GM19324 (cell line): ENCODE results near the gene TSPEAR.
"Not testable (repeated sequence)": the region's sequence is repeated elsewhere in the genome, so short reads cannot be mapped to it uniquely, and the experiment has no call there.

Experiments
- ATAC-seq: cut with Tn5 transposase; IDR thresholded peaks from one replicate; pipeline ENCODE4 v1.9.1; 2021; ENCODE audit warnings: mild to moderate bottlenecking, moderate library complexity; ENCODE audit not compliant: unreplicated experiment, low FRiP score

TSPEAR gene

GRCh38 chr21:44513389-44514217 lies 197.8 kb downstream of the TSPEAR start:
- ATAC-seq: no peak

- ATAC-seq: no peak
Measured at GRCh38 chr21:44512496-44513388, 198.6 kb downstream of the TSPEAR start.

- no peak for ATAC-seq
Measured at GRCh38 chr21:44511938-44512275, 199.5 kb downstream of the TSPEAR start.

DNA sequence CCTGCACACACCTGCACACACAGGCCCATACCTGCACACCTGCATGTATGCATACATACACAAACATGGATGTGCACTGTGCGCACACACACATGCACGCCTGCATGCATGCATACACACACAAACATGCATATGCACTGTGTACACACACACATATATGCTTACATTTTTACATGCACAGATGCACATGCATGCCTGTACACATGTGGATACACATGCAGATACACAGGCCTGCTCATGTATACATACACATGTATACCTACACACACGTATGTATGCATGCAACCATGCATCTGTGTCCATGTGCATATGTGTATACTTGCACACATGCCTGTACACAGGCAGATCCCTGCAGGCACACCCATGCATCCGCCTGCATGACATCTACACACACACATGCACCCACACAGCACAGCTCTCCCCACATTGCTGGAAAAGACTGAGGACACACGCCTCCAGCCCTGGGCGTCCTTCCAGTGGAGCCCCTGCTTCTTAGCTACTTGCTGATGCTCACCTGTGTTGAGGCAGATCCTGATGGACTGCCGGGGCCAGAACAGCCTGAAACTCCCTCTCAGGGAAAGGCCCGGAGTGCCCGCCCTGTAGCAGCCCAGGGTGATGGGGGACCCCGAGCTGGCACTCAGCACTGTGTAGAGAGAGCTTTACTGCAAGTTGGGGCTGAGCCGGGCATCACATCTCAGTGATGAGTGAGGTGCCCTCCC lies 200.0 kb downstream of the TSPEAR start:
- ATAC-seq: no peak

DNA sequence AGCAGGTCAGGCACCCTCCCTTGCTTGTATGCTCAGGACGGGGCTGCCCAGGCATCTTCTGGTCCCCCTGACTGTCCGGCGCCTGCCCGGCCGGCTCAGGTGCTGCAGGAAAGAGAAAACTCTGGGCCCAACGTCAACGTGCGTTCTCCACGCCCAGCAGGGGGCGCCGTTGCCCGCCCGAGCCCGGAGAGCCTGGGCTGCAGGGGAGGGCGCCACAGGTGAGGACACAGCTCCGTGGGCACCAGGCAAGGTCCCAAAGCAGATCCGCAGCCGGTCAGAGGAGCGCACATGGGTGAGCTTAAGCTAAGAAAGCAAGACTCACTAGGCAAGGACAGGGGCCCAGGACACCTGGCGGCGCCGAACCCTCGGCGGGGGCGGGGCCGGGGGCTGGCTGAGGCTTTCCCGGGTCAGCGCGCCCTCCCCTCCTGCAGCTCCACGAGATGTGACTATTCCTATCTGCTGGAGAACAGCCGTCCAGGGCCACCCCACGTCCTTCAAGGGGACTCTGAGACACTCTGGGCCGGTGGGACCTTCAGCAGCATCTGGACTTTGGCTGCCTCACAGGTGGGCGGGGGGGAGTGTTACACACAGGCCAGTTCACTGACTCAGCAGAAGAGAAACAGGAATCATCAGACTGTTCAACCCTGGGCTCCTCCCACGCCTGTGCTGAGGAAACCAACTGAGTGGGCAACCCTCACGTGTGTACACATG lies 200.7 kb downstream of the TSPEAR start:
- ATAC-seq: no peak

DNA sequence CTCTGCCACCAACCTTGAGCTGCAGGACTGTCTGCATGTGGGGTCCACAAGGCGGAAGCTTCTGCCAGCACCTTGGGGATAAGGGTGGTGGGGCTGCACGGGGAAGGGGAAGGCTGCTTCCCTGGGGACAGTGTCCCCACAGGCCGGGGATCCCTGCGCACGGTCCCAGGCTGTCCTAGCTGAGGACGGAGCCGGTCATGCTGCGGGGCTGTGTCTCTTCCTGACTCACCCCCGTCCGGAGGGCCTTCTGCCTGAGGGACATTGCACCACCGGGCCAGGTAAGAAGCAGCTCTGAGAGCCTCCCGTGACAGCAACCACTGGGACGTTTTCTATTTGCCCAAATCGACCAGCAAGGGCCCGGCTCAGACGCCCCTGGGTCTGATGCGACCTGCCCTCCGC lies 201.3 kb downstream of the TSPEAR start:
- ATAC-seq: no peak

DNA sequence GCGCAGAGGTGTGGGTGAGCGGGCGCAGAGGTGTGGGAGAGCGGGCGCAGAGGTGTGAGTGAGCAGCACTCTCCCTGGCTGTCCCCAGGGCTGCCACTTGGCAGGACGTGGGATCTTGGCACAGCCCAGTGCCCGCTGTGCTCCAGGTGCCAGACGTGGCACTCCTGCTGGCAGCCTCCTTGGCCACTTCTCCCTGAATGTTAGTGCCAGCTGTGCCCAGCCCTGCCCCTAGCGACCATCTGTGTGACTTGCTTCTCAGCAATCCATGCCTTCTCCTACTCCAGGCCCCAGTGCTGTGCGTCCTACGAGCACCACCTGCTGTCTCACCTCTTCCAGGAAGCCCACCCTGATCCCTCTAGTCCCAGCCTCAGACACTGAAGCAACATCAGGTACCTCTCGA lies 201.8 kb downstream of the TSPEAR start:
- no peak for ATAC-seq

GRCh38 chr21:44508711-44509445 lies 202.5 kb downstream of the TSPEAR start:
- ATAC-seq: no peak

- no peak for ATAC-seq
Measured at GRCh38 chr21:44508426-44508710, 203.0 kb downstream of the TSPEAR start.

- ATAC-seq: no peak
Measured at GRCh38 chr21:44507673-44508425, 203.5 kb downstream of the TSPEAR start.

DNA sequence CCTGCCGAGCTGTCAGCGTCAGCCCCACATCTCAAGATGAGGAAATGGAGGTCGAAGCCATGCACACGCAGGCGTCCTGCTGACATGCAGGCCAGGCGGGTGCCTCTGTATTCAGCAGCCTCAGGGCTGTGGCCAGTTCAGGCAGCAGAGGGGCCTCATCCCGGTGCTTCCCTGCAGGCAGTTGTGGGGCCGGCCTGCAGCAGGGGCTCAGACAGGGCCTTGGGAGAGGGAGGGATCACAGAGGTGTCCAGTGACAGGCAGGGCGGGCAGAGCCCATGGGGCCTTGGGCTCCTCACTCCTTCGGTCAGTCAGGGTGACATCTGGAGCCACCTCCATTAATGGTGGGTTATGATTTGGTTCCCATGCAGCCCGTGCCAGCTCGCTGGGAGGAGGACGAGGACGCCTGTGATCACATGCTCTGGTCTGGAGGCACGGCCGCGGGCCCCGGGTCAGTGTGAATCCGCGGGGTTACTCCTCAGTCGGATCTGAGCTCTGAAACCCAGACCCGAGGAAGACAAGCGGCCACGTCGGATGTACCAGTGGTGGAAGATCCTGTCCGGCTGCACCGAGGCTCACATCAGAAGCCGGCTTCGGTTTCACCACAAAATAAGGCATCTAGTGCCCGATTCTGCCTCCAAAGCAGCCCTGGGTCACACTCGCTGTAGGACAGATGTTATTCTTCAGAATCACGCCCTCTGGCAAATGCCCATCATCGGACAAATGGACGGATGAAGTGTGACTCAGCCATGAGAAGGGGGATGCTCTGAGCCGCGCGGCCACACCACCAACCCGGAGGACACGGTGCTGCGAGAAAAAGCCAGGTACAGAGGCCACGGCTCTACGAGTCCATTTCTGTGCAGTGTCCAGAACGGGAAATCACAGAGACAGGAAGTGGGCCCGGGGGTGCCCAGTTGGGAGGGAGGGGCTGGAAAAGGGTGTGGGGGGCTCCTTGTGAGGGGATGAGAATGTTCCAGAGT lies 204.8 kb downstream of the TSPEAR start:
- ATAC-seq: no peak

DNA sequence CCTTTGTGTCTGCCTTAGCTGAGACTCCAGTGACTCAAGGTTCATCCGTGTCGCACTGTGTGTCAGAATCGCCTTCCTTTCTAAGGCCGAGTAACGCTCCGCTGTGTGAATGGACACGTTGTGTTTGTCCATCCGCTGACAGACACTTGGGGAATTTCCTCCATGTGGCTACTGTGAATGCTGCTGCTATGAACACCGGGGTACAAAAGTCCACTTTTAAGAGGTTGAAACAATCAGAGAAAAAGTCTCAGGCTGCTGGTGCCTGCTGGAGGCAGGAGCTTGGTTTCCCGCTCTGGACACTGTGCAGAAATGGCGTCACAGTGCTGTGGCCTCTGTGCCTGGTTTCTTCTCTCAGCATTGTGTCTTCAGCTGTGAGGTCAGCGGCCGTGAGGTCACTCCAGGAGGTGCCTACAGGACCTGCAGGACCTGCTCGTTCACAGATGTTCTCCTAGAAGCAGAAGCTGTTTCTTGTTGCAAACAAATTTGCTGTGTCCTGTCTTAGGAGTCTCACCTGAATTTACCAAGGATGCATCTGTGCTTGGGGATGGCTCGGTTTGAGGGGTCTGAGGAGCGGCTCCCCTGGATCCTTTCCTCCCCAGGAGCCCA lies 205.6 kb downstream of the TSPEAR start:
- no peak for ATAC-seq

- no peak for ATAC-seq
Measured at GRCh38 chr21:44503901-44504399, 207.4 kb downstream of the TSPEAR start.

DNA sequence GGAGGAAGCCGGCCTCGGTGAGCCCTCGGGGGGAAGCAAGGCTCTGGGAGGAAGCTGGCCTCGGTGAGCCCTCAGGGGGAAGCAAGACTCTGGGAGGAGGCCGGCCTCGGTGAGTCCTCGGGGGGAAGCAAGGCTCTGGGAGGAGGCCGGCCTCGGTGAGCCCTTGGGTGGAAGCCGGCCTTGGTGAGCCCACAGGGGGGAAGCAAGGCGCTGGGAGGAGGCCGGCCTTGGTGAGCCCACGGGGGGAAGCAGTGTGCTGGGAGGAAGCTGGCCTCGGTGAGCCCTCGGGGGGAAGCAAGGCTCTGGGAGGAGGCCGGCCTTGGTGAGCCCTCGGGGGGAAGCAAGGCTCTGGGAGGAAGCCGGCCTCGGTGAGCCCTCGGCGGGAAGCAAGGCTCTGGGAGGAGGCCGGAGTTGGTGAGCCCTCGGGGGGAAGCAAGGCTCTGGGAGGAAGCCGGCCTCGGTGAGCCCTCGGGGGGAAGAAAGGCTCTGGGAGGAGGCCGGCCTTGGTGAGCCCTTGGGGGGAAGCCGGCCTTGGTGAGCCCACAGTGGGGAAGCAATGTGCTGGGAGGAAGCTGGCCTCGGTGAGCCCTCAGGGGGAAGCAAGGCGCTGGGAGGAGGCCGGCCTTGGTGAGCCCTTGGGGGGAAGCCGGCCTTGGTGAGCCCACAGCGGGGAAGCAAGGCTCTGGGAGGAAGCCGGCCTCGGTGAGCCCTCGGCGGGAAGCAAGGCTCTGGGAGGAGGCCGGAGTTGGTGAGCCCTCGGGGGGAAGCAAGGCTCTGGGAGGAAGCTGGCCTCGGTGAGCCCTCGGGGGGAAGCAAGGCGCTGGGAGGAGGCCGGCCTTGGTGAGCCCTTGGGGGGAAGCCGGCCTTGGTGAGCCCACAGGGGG lies 208.1 kb downstream of the TSPEAR start:
- not testable (repeated sequence) for ATAC-seq

DNA sequence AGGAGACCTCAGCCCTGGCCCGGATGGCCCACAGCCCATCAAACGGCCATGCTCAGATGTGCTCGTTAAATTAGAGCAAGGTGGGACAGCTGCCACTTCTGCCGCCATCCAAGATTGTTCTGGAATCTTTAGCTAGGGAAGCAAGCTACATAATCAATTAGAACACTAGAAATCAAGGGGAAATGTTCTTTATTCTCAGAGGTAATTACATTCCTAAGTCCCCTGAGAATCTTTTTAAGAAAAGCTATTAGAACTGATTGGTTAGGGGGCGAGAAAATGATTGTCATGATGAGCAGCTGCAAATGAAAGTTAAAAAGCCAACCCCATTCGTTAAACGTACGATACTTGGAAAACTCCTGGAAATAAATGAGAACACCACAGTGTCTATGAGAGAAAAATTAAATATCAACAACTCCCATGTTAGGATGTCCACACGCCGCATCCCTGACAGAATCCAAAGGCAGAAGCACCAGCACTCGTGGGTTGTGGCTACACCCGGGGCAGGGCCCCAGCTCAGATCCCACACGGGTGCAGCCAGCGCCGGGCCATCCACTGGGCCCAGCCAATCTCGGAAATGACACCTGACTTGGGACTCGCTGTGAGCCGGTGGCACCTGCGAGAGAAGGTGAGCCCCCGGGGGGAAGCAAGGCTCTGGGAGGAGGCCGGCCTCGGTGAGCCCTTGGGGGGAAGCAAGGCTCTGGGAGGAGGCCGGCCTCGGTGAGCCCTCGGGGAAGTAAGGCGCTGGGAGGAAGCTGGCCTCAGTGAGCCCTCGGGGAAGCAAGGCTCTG lies 209.0 kb downstream of the TSPEAR start:
- no peak for ATAC-seq

DNA sequence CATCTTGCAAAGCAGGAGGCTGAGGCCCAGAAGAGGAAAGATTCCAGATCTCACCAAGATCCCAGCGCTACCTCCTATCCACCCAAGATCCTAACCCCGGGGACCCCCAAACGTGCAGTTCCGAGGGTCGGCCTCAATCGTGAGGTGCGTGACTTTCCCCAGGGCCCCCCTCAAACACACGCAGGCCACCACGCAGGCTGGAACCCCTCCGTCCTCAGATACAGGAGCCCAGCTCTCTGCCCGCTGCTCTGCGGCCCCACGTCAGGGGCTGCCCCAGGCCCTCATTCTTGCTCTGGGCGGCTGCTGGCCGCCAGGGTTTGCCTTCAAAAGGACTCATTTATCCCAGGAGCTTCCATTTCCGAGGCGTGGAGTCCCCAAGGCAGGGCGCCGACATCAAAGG lies 211.3 kb downstream of the TSPEAR start:
- no peak for ATAC-seq
